ENCODE measurements around the gene ETV3. TPM values are rescaled to one million over a fixed set of nuclear protein-coding genes. Genes with fewer than 3 reads are reported as not detected.

Gene ETV3
- total RNA-seq, 2 donors from 2014 or later: 26.9 to 40.6 TPM

DNA sequence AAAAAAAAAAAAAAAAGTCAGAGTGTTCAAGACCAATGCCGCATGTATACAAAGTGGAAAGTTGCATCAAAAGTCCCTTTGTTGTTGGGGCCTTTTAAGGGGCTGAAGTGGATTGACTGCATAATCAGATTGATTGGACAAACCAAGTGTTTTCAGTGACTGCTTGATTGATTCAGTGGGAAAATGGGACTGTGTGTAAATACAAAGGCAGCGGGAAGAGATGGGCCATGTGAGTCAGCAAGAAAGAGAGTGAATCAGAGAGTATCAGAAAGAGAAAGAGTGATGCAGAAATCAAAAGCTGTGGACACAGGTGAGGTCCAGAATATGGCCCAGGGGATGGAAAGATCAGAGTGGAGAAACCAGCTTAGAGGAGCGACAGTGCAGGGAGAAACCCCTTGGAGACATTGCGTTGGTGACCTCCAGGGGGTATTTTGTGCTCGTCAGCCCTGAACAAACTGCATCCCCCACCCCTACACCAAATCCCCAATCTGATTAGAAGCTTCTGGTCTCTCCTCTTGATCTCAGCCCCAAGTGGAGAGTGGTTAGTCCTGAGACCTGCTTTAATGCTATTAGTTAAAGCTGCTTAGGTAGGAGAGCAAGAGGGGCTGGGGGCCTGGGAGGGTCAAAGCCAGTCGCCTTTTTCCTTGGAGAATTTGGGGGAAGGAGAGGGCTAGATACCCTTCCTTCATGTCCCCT, 33.4 kb downstream of the ETV3 start:
- TF ChIP-seq, protein P1, sequence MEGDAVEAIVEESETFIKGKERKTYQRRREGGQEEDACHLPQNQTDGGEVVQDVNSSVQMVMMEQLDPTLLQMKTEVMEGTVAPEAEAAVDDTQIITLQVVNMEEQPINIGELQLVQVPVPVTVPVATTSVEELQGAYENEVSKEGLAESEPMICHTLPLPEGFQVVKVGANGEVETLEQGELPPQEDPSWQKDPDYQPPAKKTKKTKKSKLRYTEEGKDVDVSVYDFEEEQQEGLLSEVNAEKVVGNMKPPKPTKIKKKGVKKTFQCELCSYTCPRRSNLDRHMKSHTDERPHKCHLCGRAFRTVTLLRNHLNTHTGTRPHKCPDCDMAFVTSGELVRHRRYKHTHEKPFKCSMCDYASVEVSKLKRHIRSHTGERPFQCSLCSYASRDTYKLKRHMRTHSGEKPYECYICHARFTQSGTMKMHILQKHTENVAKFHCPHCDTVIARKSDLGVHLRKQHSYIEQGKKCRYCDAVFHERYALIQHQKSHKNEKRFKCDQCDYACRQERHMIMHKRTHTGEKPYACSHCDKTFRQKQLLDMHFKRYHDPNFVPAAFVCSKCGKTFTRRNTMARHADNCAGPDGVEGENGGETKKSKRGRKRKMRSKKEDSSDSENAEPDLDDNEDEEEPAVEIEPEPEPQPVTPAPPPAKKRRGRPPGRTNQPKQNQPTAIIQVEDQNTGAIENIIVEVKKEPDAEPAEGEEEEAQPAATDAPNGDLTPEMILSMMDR (conservative IDR thresholded peaks at IDR 0.05): peak; percentile 44
- Histone ChIP-seq H3K36me3 (ENCODE audit: control insufficient read depth, insufficient read depth, low read length) (no peaks in the 10 kb centered on the region), H3K9me3 (ENCODE audit: control insufficient read depth, low read length) (no peaks in the 10 kb centered on the region), H3K27ac (ENCODE audit: low read depth, low read length) (no peak overlapping the region), H3K27me3 (ENCODE audit: control insufficient read depth, insufficient read depth, low read length, poor library complexity, severe bottlenecking) (no peaks in the 10 kb centered on the region), H3K9ac (ENCODE audit: extremely low read depth, low read length, poor library complexity, severe bottlenecking) (no peak overlapping the region), H3K4me1 (ENCODE audit: control insufficient read depth, insufficient read depth, low read length) (peaks cover 6% of the 10 kb centered on the region), H3K4me3 (ENCODE audit: low read length) (no peak overlapping the region)
- WGBS, 2 experiments (ENCODE audit: insufficient coverage in 1 of 2, insufficient read length in 1 of 2): 73 to 76% methylated on average over 3 to 6 of the region's 6 CpGs
- H3K4me1 Mint-ChIP-seq: peaks cover 48% of the 10 kb centered on the region
- no peak for DNase-seq
- H3K9me3 Mint-ChIP-seq: no peaks in the 10 kb centered on the region
- no peak overlapping the region for H3K4me3 Mint-ChIP-seq
- H3K27ac Mint-ChIP-seq: no peak overlapping the region
- H3K27me3 Mint-ChIP-seq (ENCODE audit: insufficient read depth): peaks cover 33% of the 10 kb centered on the region
- no peaks in the 10 kb centered on the region for H3K36me3 Mint-ChIP-seq (ENCODE audit: low read depth)

DNA sequence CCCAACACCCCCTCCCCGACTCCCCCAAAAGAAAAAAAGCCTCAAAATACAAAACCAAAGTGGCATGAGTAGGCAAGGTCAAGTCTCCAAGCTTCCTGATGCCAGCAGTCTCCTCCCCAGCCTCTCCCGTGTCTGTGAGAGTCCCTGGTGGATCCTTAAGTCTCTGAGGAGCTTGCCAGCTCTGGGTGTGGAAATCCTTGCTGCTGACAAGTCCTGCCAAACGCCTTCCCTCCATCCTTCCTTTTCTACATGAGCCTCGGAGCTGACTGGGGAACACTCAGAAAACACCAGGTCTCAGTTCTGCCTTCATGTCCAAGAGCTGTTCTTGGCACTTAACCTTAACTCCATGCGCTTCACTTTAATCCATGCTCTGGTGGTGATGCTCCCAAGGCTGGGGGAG, 34.9 kb downstream of the ETV3 start:
- Mint-ChIP-seq H3K4me1 (peaks cover 53% of the 10 kb centered on the region), H3K9me3 (no peaks in the 10 kb centered on the region), H3K4me3 (no peak overlapping the region), H3K36me3 (ENCODE audit: low read depth) (no peaks in the 10 kb centered on the region), H3K27me3 (ENCODE audit: insufficient read depth) (peaks cover 25% of the 10 kb centered on the region), H3K27ac (no peak overlapping the region)
- no peak overlapping the region for H3K9ac ChIP-seq (ENCODE audit: extremely low read depth, low read length, poor library complexity, severe bottlenecking)
- peaks cover 6% of the 10 kb centered on the region for H3K4me1 ChIP-seq (ENCODE audit: control insufficient read depth, insufficient read depth, low read length)
- no peak overlapping the region for H3K4me3 ChIP-seq (ENCODE audit: low read length)
- TF ChIP-seq, protein P1 (conservative IDR thresholded peaks at IDR 0.05): no peak
- DNase-seq: no peak
- H3K27me3 ChIP-seq (ENCODE audit: control insufficient read depth, insufficient read depth, low read length, poor library complexity, severe bottlenecking): no peaks in the 10 kb centered on the region
- no peak overlapping the region for H3K27ac ChIP-seq (ENCODE audit: low read depth, low read length)
- H3K9me3 ChIP-seq (ENCODE audit: control insufficient read depth, low read length): no peaks in the 10 kb centered on the region
- 88 to 93% methylated on average over 4 to 5 of the region's 5 CpGs for WGBS, 2 experiments (ENCODE audit: insufficient coverage in 1 of 2, insufficient read length in 1 of 2)
- H3K36me3 ChIP-seq (ENCODE audit: control insufficient read depth, insufficient read depth, low read length): no peaks in the 10 kb centered on the region

DNA sequence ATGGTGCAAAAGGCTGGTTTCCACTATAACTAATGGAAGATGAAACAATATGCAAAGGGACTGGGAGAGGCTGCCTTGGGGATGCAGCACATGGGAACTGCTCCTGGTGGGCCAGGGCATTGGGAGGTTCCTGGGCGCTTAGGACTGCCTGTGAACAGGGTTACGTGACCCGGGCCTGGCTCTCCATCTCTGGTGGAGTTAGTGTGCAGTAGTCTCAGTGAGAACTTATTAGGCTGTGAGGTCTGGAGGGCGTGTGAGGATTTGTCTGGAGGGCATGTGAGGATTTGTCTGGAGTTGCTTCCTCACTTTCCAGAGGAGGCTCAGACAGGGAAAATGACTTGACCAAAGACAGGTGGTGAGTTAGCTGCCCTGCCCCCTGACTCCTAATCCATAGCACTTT, 37.0 kb downstream of the ETV3 start:
- no peak overlapping the region for H3K4me3 ChIP-seq (ENCODE audit: low read length)
- DNase-seq: no peak
- H3K27me3 Mint-ChIP-seq (ENCODE audit: insufficient read depth): peaks cover 7% of the 10 kb centered on the region
- no peak overlapping the region for H3K27ac ChIP-seq (ENCODE audit: low read depth, low read length)
- H3K4me1 ChIP-seq (ENCODE audit: control insufficient read depth, insufficient read depth, low read length): peaks cover 6% of the 10 kb centered on the region
- H3K36me3 ChIP-seq (ENCODE audit: control insufficient read depth, insufficient read depth, low read length): no peaks in the 10 kb centered on the region
- no peak overlapping the region for H3K9ac ChIP-seq (ENCODE audit: extremely low read depth, low read length, poor library complexity, severe bottlenecking)
- no peaks in the 10 kb centered on the region for H3K27me3 ChIP-seq (ENCODE audit: control insufficient read depth, insufficient read depth, low read length, poor library complexity, severe bottlenecking)
- TF ChIP-seq, protein P1 (conservative IDR thresholded peaks at IDR 0.05): no peak
- H3K9me3 ChIP-seq (ENCODE audit: control insufficient read depth, low read length): no peaks in the 10 kb centered on the region
- no peak overlapping the region for H3K27ac Mint-ChIP-seq
- 90 to 98% methylated on average over 2 to 4 of the region's 4 CpGs for WGBS, 2 experiments (ENCODE audit: insufficient coverage in 1 of 2, insufficient read length in 1 of 2)
- H3K4me1 Mint-ChIP-seq: peaks cover 42% of the 10 kb centered on the region
- no peak overlapping the region for H3K4me3 Mint-ChIP-seq
- no peaks in the 10 kb centered on the region for H3K36me3 Mint-ChIP-seq (ENCODE audit: low read depth)
- H3K9me3 Mint-ChIP-seq: no peaks in the 10 kb centered on the region
